Osteoblast (primary cell): Measurements from ENCODE around the gene PNPLA3. TPM values are rescaled to one million over a fixed set of nuclear protein-coding genes. Genes with fewer than 3 reads are reported as not detected.
A peak's percentile ranks its signal among the peaks of the same experiment; 100 is the strongest.

Source experiments
- DNase-seq: peaks from one replicate; pipeline ENCODE4 v3.0.0; 2011; ENCODE audit warnings: low spot score, mixed read lengths; ENCODE audit not compliant: insufficient read length; ENCODE audit errors: missing footprints
- H2AFZ ChIP-seq: 2 replicates; pipeline ENCODE4 v1.6.0; 2011; ENCODE audit warnings: mild to moderate bottlenecking, low read length
- H3K27ac ChIP-seq: 2 replicates; pipeline ENCODE4 v1.5.1; 2011; ENCODE audit warnings: mild to moderate bottlenecking, low read depth, low read length, moderate library complexity
- H3K27me3 ChIP-seq: 2 replicates; pipeline ENCODE4 v1.6.0; 2012; ENCODE audit warnings: mild to moderate bottlenecking, control low read depth, inconsistent platforms, low read length, moderate library complexity; ENCODE audit not compliant: insufficient read depth
- H3K36me3 ChIP-seq: 2 replicates; pipeline ENCODE4 v1.5.1; 2011; ENCODE audit warnings: mild to moderate bottlenecking, low read length, control low read depth, moderate library complexity; ENCODE audit not compliant: insufficient read depth
- H3K4me1 ChIP-seq: 2 replicates; pipeline ENCODE4 v1.5.1; 2011; ENCODE audit warnings: mild to moderate bottlenecking, low read length, control low read depth, moderate library complexity; ENCODE audit not compliant: insufficient read depth
- H3K4me2 ChIP-seq: 2 replicates; pipeline ENCODE4 v1.6.0; 2011; ENCODE audit warnings: mild to moderate bottlenecking, low read length; ENCODE audit not compliant: insufficient read depth
- H3K4me3 ChIP-seq: fragments of 200-600 bp; sonication (generic); 3 replicates; pipeline ENCODE4 v1.5.1; 2012; ENCODE audit warnings: mild to moderate bottlenecking, low read length, inconsistent platforms; ENCODE audit not compliant: insufficient read depth
- H3K79me2 ChIP-seq: 2 replicates; pipeline ENCODE4 v1.6.0; 2012; ENCODE audit warnings: mild to moderate bottlenecking, low read length, control low read depth, inconsistent platforms; ENCODE audit not compliant: insufficient read depth
- H3K9me3 ChIP-seq: 2 replicates; pipeline ENCODE4 v1.5.1; 2011; ENCODE audit warnings: low read depth, low read length, control low read depth
- H4K20me1 ChIP-seq: 2 replicates; pipeline ENCODE4 v1.6.0; 2012; ENCODE audit warnings: mild to moderate bottlenecking, low read length, control low read depth; ENCODE audit not compliant: insufficient read depth
- total RNA-seq: library from RNA; depleted of rRNA; stranded (reverse); fragments of >200 nt; gene quantifications from 2 replicates; pipeline ENCODE4 v1.2.3, GENCODE V29; 2012
- TF ChIP-seq, protein P1 (sequence below): IDR thresholded peaks from 2 replicates; pipeline ENCODE4 v1.5.1; 2011; ENCODE audit warnings: mild to moderate bottlenecking, low read depth, low read length, moderate library complexity; ENCODE audit errors: extremely low read depth

PNPLA3 gene
- total RNA-seq, 1 donor, result 8.3 TPM

DNA sequence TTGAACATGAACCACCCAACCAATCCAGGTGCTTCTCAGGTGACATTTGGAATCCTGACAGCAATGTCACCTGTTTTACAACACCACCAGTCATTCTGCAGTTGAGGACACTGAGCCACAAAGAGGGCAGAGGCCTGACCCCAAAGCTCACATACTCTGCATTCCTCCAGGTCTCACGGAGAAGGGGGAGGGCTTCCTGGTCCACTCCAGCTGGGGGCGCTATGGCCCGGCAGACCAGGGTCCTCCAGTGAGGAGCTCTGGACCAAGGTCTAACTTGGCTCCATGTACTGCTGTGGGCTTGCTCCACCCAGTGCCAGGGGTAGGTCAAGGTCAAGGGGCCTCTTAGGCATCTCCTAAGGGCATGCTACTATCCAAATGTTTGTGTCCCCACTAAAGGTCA is 1.5 kb upstream of the PNPLA3 start:
- Histone ChIP-seq H3K27me3 (no peaks in the 10 kb centered on the region), H3K27ac (peak overlapping the region; percentile 54), H3K4me2 (no peak overlapping the region), H3K36me3 (no peaks in the 10 kb centered on the region), H4K20me1 (peaks cover 15% of the 10 kb centered on the region), H3K4me3 (no peak overlapping the region), H3K4me1 (peaks cover 35% of the 10 kb centered on the region), H3K9me3 (no peaks in the 10 kb centered on the region), H3K79me2 (peaks cover 15% of the 10 kb centered on the region), H2AFZ (no peak overlapping the region)
- TF ChIP-seq, protein P1, sequence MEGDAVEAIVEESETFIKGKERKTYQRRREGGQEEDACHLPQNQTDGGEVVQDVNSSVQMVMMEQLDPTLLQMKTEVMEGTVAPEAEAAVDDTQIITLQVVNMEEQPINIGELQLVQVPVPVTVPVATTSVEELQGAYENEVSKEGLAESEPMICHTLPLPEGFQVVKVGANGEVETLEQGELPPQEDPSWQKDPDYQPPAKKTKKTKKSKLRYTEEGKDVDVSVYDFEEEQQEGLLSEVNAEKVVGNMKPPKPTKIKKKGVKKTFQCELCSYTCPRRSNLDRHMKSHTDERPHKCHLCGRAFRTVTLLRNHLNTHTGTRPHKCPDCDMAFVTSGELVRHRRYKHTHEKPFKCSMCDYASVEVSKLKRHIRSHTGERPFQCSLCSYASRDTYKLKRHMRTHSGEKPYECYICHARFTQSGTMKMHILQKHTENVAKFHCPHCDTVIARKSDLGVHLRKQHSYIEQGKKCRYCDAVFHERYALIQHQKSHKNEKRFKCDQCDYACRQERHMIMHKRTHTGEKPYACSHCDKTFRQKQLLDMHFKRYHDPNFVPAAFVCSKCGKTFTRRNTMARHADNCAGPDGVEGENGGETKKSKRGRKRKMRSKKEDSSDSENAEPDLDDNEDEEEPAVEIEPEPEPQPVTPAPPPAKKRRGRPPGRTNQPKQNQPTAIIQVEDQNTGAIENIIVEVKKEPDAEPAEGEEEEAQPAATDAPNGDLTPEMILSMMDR, result no peak
- peak; percentile 11 for DNase-seq

DNA sequence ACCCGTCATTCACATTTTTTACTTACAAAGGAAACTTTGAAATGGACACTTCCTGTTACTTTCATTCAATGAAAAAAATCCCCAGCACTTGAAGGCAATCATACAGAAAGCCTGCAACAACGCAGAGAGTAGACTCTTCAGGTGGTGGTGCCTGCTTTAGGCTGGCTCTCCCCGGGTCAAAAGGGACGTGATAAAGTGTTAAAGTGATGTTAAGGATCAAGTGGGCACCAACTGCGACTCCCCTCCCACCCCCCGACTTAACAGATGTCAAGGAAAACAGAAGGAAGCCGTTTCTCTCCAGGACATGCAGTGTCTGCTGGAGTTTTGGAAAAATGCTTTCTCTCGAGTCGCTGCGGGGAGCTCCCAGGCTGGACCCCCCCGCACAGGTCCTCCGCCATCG is 414 bp upstream of the PNPLA3 start:
- Histone ChIP-seq H3K4me2 (peak overlapping the region; percentile 85), H3K79me2 (peaks cover 15% of the 10 kb centered on the region), H3K27me3 (no peaks in the 10 kb centered on the region), H4K20me1 (peaks cover 15% of the 10 kb centered on the region), H3K27ac (peak overlapping the region; percentile 45), H3K36me3 (peaks cover 2% of the 10 kb centered on the region), H3K4me1 (peaks cover 35% of the 10 kb centered on the region), H3K4me3 (peak overlapping the region; percentile 69), H3K9me3 (no peaks in the 10 kb centered on the region), H2AFZ (peak overlapping the region; percentile 99)
- TF ChIP-seq, protein P1, result no peak
- no peak for DNase-seq

DNA sequence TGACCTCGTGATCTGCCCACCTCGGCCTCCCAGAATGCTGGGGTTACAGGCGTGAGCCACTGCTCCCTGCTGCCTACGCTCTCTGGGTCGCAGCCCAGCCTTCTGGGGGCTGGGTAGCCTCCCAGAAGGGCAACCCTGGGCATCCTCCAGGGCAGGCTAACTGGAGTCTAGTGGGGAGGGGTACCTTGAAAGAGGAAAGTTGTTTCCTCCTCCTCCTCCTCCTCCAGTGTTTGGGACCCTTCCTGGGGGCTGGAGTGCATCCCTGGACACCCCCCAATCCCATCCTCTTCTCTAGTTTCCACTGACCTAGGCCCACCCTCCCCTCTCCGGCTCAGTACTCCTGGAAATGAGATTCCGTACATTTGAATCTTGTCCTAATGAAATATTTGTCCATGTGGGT is 1.3 kb downstream of the PNPLA3 start:
- Histone ChIP-seq H3K4me3 (peak overlapping the region; percentile 84), H3K79me2 (peaks cover 15% of the 10 kb centered on the region), H2AFZ (peak overlapping the region; percentile 35), H3K27me3 (no peaks in the 10 kb centered on the region), H3K27ac (no peak overlapping the region), H3K36me3 (peaks cover 11% of the 10 kb centered on the region), H3K4me1 (peaks cover 27% of the 10 kb centered on the region), H3K4me2 (peak overlapping the region; percentile 61), H4K20me1 (peaks cover 15% of the 10 kb centered on the region), H3K9me3 (no peaks in the 10 kb centered on the region)
- TF ChIP-seq, protein P1, result no peak
- DNase-seq, result peak; percentile 38

DNA sequence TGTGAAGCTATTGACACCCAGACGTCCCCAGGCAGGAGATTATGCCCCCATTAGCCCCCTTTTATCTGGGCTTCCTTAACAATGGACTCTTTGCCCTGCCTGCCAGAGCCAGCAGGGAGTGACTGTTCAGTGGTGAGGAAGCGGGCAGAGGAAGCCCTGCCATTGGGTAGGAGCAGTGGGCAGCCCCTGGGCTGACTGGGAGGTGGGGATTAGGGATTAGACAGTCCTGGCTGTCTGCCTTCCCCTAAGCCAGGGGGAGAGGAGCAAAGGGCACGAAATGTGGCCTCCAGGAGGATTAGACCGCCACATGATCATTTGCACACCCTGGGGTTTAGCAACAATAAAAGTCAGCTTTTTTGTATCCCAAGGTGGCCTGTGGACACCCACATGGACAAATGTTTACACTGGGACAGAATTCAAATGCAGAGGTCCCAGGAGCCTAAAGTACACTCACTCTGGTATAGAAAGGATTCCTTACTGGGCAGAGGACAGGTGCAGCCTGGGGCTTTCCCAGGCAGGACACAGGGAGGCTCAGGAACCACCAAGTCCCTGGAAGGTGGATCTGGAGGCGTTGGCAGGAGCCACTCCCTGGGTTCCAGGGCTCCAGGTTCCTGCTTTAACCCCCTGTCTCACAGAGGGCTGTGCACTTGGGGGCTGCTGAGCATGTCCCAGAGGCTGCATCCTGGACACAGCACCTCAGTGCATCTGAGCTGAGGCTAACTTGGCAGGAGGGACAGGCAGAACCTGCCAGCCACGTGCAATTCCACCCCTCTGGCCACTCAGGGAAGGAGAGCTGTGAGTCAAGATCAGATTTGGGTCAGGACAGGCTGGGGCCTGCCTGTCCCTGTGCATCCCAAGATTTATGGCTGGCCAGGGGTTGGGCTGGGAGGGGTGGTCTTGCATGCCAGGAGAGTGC is 2.1 kb downstream of the PNPLA3 start:
- Histone ChIP-seq H4K20me1 (peaks cover 15% of the 10 kb centered on the region), H3K9me3 (no peaks in the 10 kb centered on the region), H3K4me3 (peak overlapping the region; percentile 84), H3K4me1 (peaks cover 22% of the 10 kb centered on the region), H3K27ac (no peak overlapping the region), H3K4me2 (peak overlapping the region; percentile 61), H3K27me3 (no peaks in the 10 kb centered on the region), H2AFZ (peak overlapping the region; percentile 22), H3K36me3 (peaks cover 17% of the 10 kb centered on the region), H3K79me2 (peaks cover 15% of the 10 kb centered on the region)
- peak; percentile 86 for DNase-seq
- TF ChIP-seq, protein P1, result no peak
